Left forelimb (tissue), 1 donor: Measurements from ENCODE around the gene AHRR.
"Not testable (repeated sequence)": the region's sequence is repeated elsewhere in the genome, so short reads cannot be mapped to it uniquely, and the experiment has no call there.

Experiments used
- DNase-seq: peaks from one replicate; pipeline ENCODE4 v3.0.0-alpha.2; 2018; ENCODE audit warnings: low spot score

The AHRR gene

DNA sequence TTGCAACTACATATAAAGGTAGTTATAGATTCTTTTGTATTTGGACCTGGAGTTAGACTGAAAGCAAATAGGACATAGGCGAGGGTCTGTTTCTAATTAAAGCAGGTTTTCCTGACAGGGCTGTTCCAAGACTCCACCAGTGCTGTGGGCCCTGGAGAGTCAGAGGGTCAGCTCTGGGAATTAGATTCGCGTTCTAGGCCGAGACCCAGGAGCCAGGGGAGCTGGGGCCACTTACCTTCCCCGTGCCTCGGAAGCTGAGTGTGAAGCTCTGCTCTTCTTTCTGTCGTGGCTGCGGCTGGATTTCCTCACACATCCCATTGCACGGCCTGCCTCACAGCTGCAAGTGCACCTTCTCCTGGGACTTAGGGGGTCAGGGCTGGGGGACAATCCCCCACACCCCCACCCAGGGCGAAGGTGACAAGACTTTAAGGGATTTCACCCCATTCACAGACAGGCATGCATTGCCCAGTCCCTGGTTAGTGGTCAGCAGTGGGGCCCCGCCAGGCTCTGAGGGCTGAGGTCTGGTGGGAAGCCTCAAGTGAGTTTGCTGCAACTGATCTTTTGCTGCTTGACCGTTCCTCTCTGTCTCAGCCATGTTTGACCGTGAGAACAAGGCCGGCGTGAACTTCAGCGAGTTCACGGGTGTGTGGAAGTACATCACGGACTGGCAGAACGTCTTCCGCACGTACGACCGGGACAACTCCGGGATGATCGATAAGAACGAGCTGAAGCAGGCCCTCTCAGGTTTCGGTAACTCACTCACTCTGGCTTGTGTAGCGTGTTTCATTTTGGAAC is 15.3 kb upstream of the AHRR start:
- no peak for DNase-seq

GRCh38 chr5:307306-307705 is 14.2 kb upstream of the AHRR start:
- DNase-seq, result no peak

DNA sequence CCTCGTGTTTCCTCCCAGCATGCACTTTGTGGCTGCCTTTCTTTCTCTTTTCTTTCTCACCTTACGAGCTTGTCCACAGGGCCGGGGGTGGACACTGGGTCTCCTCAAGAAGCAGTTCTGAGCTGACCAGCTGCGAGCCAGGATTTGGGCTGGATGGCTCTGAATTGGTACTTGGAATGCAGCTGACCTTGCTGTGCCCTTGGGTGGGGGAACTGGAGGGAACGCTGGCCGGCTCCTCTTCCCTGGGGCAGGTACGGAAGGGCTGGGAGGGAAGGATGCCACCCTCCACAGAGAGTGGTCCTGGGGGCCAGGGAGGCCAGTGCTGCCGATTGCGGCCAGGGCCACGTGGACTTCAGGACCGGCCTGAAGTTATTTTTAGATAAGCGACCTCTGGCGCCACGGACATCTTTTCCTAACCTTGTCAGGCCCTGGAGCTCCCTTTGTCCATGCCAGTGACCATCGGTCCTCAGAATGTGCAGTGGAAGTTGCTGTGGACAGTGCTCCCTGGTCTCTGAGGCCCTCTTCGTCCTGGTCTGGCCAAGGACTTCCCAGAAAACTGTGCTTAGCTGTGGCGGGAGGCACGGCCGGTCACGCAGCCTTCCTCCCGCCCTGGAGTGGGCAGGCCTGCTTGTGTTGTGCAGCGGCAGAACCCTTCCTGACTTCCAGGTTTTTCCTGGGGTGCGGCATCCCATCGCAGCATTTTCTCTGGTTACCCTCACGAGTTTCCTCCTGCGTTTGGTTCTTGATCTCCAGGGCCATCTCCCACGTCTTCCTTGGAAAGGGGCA is 13.5 kb upstream of the AHRR start:
- DNase-seq, result no peak

- DNase-seq, result no peak
These were observed 12.7 kb upstream of the AHRR start for GRCh38 chr5:308672-309271.

DNA sequence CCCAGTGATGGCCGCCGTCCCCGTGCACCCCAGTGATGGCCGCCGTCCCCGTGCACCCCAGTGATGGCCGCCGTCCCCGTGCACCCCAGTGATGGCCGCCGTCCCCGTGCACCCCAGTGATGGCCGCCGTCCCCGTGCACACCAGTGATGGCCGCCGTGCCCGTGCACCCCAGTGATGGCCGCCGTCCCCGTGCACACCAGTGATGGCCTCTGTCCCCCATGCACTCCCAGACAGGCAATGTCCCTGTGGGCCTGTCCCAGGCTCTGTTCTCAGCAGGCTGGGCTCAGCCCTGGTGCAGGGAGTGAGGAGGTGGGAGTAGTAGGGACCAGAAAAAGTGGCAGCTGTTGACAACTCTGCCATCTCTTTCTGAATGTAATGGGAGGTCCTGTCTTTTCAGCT is 11.7 kb upstream of the AHRR start:
- DNase-seq, result not testable (repeated sequence)

GRCh38 chr5:310516-310915 is 11.0 kb upstream of the AHRR start:
- no peak for DNase-seq

DNA sequence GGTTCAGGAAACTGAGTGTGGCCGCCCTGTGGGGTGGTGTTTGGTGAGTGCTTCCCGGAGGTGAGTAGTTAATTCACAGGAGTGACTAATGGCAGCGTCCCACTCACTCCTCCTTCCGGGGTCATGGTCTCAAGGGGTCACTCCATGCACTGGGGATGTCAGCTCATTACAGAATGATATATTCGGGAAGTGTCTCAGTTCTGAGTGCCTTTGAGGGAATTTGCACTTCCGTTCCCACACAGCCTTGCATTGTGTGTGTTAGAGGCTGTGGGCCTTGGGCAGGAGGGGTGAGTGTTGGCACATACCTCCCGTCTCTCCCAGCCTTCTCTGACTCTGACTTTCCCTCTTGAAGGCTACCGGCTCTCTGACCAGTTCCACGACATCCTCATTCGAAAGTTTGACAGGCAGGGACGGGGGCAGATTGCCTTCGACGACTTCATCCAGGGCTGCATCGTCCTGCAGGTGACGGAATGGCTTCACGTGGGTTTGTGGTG is 10.5 kb upstream of the AHRR start:
- no peak for DNase-seq

- no peak for DNase-seq
These were observed 9.6 kb upstream of the AHRR start for GRCh38 chr5:311963-312362.

- no peak for DNase-seq
These were observed 8.7 kb upstream of the AHRR start for GRCh38 chr5:312845-313244.

GRCh38 chr5:313265-313664 is 8.2 kb upstream of the AHRR start:
- no peak for DNase-seq

DNA sequence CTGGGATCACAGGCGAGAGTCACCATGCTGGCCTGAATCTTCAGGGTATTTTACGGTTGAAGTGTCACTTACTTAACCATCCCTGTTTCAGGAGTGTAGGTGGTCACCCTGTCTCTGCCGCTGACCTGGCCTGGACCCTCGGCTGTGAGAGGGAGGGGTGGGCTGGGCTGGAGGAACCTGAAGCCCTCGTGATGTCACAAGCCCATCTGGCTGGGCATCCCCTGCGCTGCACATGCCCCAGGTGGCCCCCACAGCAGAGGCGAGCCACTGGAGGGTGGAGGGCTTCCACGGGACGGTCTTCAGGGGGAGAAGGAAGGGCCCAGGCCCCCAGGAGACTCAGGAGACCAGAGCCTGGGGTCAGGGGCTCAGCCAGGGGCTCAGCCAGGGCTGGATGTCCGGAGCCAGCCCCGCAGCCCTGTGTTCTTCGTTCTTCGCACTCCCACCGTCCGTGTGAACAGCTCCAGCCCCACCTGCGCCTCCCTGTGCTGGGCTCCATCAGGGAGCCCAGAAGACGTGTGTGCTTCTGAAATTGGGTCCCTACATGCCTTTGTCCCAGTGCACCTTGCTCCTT is 7.6 kb upstream of the AHRR start:
- DNase-seq, result no peak

DNA sequence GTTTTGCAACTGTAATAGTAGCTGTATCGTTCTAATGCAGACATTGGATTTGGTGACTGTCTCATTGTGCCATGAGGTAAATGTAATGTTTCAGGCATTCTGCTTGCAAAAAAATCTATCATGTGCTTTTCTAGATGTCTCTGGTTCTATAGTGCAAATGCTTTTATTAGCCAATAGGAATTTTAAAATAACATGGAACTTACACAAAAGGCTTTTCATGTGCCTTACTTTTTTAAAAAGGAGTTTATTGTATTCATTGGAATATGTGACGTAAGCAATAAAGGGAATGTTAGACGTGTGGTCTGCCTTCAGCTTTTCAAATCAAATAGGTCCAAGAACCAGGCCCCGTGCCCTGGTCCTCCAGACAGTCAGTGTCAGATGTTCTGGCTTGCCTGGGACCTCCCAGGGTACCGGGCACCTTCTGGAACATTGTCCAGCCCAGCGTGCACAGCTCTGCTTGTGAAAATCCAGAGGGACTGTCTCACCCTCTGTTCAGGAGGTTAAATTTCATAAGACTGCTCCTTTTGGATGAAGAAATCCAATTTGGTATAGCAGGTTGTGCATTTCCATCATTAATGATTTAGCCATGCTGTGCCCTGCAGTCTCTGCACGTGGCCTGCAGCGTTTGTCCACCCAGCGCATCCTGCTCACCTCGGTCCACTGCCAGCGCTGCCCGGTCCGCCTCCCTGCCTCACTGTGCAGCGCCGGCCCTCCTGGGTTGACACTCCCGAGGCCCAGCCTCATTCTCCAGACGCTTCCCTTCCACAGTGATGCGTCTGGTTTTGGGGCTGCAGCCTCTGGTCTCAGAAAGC is 6.6 kb upstream of the AHRR start:
- DNase-seq, result no peak

DNA sequence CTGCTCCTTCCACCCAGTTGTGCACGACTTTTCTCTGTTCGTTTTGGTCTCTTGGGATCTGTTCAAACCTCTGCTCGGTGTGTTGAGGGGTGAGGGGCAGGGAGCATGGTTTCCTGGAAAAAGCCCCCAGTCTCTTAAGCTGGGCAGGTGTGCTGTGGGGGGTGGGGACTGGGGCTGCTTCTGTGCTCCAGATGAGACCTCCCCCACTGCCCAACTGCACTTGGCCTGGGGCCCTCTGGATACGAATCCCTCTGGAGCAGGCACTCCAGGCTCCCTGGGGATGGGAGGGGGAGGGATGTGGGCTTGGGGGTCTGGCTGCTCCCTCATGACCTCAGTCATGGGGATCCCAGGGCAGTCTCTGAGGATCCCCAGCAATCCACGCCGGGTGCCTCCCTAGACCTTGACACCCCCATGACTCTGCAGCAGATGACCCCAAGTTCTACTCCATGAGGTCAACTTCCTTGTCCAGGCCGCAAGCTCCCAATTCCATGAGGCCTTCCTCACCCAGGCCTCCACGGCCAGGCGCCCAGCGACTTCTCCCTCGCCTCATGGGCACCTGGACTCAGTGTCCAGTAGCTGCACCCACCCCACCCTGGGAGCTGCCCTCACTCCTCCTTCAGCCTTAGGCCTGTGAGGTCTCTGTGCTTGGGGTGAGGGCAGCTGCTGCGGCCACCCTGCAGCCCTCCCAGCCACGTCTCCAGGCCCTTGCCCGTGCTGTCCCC is 5.9 kb upstream of the AHRR start:
- no peak for DNase-seq

DNA sequence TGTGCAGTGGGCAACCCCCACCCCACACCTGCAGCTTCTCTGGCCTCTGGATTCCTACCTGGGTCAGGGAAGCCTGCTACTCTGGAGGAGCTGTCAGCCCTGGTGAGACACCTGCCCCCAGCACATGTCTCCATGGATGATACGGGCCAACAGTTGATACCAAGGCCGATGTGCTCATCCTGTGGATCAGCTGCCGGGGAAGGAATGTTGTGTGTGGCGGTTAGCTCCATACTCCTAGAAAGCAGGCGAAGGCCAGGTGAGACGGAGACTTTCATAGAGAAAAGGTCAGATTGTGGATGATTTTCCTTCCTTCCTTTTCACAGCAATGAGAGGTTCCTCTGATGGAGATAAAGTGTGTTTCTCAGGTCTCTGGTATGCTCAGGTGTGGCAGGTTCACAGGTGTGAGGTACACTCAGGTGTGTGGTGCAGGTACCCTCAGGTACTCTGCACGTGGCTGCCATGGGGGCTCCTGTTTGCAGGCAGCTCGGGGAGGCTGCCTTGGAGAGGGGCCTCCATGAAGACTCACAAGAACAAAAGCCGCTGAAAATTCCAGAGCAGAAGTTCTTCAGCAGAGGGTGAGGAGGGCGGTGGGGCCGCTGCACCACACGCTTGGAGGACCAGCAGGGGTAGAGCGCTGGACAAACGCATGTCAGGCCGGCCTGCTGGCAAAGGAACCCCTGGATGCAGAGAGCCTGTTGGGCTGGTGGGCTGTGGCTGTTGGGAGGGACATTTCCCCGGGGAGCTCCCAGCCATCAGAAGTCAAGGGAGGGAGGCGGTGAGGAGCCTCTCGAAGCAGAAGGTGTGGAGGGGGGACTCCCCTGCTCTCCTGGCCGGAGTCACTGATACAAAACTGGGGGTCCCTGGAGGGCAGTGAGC is 5.1 kb upstream of the AHRR start:
- no peak for DNase-seq

GRCh38 chr5:317086-317811 is 4.3 kb upstream of the AHRR start:
- no peak for DNase-seq

- no peak for DNase-seq
These were observed 3.1 kb upstream of the AHRR start for GRCh38 chr5:318341-318897.

DNA sequence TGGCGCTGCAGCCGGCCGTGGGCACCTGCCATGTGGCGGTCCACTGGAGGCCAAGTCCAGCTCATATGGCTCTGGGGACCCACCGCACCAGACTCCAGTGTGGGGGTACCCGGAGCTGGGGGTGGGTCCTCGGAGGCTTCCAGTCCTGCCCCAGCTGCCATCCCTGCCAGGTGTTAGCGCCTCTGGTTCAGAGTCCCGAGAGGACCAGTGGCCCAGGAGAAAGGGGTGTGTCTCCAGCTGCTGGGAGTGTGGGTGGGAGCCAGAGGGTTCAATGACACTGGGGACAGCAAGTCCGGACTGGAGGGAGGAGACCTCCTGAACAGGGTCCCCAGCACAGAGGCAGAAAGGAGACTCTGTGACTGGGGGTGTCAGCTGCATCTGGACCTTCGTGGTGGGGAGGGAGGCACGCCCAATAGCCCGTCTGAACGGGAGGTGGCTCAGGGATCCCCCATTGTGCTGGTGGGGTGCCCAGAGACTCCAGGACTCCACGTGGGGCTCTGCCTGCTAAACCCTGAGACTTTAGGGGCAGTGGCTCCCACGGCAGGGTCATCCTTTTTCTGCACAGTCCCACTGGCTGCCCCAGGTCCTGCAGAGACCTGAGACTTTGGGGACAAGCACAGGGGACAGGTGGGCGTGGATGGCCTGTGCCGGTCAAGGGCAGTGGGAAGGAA is 2.4 kb upstream of the AHRR start:
- no peak for DNase-seq

DNA sequence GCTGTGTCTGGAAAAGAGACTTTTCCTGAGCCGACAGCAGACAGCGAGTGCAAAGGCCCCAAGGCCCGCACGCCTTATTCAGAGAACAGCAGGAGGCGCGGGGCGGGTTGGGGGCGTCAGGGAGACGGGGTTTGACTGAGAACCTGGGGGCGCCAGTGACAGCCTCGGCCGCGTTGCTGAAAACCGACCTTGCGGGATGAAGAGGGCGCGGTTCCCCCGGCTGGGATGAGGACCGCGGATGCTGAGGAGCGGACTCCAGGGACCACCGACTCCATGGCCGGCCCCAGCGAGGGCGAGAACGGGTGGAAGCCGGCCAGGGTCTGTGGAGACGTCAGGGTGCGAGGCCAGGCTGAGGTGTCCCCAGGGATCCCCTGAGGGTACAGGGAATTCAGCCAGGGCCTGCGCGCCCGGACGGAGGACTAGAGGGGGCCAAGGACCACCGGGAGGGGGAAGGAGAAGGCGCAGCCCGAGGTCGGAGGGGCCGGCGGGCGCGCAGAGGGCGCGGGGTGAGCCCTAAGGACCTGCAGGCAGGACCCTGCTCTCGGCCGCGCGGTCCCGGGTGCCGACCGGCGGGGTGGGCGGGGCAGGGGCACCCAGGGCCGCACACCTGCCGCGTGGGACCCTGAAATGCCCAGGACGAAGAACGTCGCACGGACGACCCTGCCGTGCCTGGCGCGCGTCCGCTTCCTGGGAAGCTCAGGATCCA is 837 bp upstream of the AHRR start:
- DNase-seq, result no peak
